SKM-1 treated with dmso at 0.1 percent for 144 hours (cell line): ENCODE results near the gene RNF43.

ENCODE experiments used
- DNase-seq: peaks from one replicate; lab custom pipeline; 2025; ENCODE audit not compliant: unreplicated experiment; lab: John Stamatoyannopoulos, UW

Gene RNF43

GRCh38 chr17:58382872-58383242 lies 34.5 kb downstream of the RNF43 start:
- DNase-seq: no peak

- no peak for DNase-seq
These were observed 35.0 kb downstream of the RNF43 start for GRCh38 chr17:58382108-58382871.

DNA sequence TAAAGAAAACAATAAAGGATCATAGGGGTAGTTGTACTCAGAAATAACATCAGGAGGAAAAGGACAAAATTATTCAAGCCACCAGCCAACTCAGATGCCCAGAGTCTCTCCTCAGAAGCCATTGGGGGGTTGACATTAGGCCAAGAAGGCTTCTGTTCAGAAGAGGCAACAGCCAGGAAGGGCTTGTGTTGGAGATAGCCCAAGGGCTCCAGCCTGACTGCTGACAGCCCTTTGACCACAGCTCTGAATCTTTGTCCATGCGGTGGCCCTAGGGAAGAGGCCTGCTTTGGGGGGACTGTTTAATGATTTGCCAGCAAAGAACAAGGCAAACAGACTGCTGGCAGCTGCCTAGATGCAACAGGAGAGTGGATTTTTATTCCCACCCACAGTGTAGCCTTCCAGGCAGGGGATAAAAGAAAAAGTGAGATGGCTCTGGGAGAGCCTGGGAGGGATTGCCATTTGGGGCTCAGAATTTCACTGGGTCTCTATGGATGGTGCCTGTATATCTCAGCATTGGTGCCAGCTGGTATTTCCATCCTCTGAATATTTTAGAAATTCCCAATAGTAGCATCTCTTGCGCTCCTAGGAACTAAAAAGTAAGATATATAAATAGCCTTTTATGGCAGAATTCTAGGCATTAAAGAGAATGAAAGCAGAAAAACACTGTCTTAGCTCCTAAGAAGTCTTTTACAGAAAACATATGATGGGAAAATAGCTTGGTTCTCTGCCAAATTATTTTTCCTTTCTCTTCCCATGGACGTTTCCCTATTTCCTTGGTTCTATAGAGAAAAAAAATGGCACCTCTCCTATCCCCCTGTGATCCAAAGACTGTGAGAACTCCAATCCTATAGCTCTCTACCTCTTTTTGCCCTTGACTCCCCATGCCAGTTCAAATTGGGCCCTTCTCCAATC lies 36.0 kb downstream of the RNF43 start:
- no peak for DNase-seq

DNA sequence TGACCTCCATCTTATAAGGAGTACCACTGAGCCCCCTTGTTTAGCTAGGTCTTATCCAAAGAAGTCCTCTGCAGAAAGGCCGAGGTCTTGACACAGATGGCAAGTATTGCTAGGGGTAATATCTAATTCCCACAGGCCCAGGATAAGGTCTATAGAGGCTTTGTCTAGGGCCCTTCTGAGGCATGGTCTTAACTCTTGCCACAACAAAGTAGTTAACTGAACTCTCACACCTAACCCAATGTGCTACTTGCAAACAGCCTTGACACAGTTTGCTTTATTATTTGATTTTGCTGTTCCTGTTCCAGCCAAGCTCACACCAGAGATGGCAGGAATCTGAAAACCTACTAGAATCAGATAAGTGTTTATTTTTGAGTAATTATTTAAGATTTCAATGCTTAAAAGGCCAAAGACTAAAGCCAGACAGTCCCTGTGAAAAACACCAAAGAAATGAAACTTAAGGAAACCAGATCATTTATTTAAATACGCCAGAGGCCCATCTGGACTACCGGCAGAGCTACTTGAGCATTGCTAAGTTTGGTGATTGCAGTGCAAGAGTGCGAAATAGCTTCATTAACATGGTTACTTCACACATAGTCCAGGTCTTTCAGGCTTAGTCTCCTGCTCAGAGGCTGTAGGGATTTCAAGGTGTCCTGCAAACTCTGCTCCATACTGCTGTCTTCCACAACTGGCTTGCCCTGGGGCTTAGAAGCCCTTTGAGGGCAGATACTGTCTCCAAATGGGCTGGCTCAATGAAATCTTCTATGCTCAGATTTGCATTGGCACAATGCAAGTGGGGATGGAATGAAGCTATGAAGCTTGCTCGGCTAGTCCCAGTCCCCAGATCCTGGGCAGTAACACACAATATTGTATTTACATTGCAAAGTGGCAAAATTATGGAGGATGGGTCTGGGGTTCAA lies 36.9 kb downstream of the RNF43 start:
- no peak for DNase-seq

- DNase-seq: no peak
These were observed 37.9 kb downstream of the RNF43 start for GRCh38 chr17:58379511-58379824.

DNA sequence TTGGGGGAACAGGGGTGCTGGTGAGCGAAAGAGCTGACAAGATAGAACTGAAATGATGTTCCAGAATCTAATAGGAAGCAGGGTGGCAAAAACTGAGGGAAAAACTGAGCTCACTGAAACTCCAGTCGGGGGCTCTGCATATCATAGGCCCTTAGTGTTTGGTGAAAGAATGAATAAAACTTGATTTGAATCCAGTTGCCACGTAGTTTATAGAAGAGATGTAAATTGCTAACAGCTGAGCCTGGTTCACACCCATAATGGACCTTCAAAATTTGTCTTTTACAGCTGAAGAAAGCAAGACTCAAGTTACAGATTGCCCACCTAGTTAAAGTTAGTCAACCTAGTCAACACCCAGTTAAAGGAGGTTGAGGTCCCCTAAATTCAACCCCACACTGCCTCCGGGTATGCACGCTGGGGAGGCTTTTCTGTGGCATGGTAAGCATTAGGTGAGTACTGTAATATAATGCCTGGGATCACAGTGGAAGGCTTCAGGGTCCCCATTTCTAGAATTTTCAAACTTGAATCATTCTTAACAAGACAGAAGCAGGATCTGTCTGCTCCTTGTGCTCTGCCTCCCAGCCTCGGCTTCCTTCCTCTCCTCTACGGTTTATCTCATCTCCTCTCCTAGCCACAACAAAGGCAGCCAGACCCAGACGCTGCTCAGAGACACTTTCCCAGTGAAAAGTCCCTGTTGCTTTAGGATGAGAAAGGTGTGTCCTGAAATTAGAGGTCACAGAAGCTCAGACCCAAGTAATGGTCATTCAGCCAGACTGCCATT lies 38.4 kb downstream of the RNF43 start:
- no peak for DNase-seq

- no peak for DNase-seq
These were observed 39.7 kb downstream of the RNF43 start for GRCh38 chr17:58377661-58378060.

DNA sequence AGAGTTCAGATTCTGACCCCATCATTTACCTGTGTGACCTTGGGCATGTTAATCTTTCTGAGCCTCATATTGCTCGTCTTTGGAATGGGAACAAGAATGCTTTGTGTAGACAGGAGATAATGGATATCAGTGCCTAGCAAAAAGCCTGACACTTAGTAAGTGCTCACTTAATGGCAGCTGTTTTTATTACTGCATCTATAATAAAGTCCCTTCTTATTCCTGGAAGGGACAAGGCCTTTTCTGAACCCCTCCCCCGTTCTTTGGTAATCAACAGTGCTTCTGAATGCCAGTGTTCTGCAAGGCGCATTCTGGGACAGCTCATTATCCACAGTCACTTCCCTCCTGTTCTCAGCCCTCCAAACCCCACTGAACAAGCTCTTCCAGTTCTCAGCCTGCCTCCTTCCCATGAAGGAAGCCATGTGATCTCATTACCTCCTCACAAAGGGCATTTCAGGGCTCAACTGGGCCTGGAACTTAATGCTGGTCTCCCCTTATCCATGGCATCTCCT lies 40.2 kb downstream of the RNF43 start:
- DNase-seq: no peak

DNA sequence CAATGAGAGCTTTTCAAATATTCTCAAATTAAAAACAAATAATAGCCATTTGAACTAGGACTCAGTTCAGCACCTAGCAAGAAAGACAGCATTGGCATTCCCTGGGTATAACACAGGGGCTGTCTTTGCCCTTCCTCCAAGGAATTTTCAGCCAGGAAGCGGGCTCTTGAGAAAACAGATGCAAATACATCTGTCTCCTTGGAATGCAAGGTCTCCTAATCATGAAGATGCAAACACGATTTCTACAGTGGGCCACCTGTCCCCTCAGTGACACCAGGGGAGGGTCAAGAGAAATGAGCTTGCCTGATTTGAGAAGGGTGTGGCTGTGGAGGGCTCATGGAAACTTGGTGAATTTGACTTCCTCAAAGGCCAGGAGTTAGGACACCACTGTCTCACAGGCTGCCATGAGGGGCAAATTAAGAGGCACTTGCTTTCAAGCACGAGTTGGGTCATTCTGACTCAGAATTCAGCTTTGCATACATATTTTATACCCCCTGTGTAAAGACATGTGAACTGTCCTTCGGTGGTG lies 40.8 kb downstream of the RNF43 start:
- DNase-seq: peak; percentile 17

DNA sequence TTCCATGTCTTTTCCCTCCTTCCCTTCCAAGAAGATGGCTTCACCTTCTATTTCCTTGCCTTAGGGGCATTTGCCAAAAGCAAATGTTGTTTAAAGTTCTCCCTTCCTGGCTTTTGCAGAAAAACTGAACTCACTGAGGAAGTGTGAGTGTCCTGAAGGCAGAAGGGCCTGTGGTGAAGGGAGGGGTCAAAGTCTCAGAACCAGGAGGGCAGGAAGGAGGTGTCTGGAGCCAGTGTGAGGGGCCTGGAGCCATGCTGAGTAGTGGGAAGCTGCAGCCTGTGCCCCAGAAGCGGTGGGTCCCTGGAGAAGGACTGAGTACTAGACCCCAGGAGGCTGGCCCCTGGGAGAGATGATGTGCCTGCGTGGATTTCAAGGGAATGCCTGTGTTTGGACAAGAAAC lies 41.5 kb downstream of the RNF43 start:
- DNase-seq: no peak

DNA sequence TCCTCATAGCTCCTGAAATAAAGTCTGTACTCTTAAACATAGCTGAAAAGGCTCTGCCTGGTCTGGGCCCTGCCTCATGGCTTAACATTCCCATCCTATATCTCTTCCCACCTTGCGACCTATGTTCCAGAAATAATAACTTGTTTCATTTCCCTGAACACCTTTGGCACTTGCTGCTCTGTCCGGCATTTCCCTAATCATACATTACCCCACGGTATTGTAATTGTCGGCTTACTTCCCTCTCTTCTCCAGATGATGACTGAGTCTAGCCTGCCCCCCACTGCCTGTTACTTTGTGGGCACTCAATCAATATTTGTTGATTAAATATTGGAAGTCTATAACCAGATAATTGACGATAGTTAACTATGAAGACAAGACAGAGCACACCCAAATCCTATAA lies 42.1 kb downstream of the RNF43 start:
- no peak for DNase-seq

GRCh38 chr17:58373923-58374322 lies 43.4 kb downstream of the RNF43 start:
- no peak for DNase-seq

DNA sequence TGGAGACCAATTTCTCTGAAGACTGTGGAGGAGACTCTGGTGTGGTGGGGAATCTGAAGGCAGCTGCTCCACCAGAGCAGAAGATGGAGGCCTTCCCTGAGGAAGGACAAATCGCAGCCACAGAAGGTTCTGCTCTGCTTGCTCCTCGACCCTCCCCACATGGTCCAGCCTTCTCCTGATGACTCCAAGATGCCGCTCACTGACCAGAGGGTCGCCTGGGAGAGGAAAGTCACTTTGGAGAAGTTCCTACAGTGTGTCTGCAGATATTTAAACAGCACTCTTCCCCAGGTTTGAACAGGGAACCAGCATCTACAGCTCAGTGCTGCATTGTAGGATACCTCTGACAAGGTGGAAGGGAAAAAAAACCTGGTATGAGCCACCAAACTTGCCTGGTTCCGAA lies 44.3 kb downstream of the RNF43 start:
- no peak for DNase-seq

DNA sequence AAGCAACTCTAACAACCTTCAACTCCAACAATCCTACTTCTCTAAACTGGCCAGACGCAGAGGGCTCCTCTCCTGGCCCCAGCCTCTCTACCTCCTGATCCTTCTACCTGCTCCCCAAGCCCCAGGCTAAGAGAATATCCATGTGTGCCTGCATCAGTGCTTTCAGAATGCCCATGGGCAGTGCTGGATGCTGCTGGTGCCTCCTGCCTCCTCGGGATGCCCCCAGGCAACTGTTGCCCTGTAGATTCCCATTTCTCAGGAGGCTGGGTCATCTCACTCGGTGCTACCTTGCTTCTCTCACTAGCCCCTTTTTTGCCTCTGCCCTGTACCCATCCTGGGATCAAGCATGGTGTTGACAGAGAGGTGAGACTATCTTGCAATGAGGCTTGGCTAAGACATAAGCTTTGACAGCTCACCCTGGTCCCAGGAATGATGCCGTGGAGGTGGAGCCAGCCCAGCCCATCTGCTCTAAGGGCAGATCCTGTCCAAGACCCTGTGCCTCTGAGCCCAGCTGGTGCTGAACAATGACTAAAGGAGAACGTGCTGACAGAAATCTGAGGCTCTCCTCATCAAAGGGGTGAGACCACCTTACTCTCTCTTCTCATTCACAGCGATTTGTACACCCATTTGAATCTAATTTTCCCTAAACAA lies 45.9 kb downstream of the RNF43 start:
- no peak for DNase-seq

- DNase-seq: no peak
These were observed 46.6 kb downstream of the RNF43 start for GRCh38 chr17:58370716-58371115.

GRCh38 chr17:58370309-58370708 lies 47.0 kb downstream of the RNF43 start:
- DNase-seq: no peak

- no peak for DNase-seq
These were observed 47.9 kb downstream of the RNF43 start for GRCh38 chr17:58369214-58370031.

GRCh38 chr17:58368860-58369213 lies 48.5 kb downstream of the RNF43 start:
- no peak for DNase-seq
